GM19372 (cell line): Measurements from ENCODE around the gene RBM43.
A peak's percentile ranks its signal among the peaks of the same experiment; 100 is the strongest.
"Not testable (repeated sequence)": the region's sequence is repeated elsewhere in the genome, so short reads cannot be mapped to it uniquely, and the experiment has no call there.

Experiments
- ATAC-seq: cut with Tn5 transposase; IDR thresholded peaks from one replicate; pipeline ENCODE4 v1.9.1; 2021; ENCODE audit warnings: mild to moderate bottlenecking, low read depth, moderate library complexity; ENCODE audit not compliant: unreplicated experiment

Gene RBM43

DNA sequence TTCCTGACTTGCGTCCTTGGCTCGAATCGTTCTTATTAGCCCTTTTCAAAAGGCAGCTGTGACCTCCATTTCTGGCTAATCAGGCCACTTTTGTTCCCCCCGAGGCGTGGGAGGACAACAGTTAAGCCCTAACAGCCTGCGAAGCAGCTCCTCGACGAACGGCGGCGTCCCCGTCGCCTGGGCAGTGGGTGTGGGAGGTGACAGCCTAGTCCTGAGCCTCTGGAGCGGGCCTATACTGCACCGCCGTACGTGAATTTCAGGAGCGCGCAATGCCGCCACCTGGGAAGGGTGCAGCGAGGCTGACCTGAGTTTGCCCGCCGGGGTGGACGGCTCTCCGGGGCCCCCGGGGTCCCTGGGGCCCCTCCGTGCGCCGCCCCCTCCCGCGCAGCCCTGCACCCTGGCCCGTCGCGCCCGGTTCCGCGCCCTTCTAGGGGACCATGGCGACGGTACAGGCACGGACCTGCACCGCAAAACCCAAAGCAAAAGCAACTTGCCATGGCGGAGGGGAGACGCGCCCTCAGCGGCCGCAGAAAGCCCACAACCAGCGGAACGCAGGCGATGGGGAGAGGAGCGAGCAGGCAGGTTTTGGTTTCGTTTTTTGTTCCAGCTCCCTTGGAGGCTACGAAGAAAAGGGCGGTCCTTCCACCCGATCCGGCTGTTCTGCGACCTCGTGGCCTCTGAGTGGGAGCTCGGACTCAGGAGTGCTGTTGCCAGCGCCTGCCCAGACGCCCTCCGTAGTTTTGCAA, at the start of gene RBM43:
RBM43 (minus strand) TSS at position 633 of the 746 bp plus-strand sequence; CDS start at position 497, 136 bp downstream.
- ATAC-seq: peak; percentile 81

DNA sequence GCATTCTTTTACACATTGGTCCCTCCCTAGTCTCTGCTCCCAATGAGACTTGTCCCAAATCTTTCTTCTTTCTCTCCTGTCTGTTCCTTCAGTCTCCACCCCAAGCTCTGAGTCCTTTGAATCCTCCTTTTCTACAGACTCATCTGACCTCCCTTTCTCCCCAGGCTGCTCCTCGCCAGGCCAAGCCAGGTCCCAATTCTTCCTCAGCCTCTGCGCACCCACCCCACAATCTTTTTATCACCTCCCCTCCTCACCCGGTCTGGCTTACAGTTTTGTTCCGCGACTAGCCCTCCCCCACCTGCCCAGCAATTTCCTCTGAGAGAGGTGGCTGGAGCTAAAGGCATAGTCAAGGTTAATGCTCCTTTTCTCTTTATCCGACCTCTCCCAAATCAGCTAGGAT, 48.6 kb upstream of the RBM43 start:
- ATAC-seq: not testable (repeated sequence)

DNA sequence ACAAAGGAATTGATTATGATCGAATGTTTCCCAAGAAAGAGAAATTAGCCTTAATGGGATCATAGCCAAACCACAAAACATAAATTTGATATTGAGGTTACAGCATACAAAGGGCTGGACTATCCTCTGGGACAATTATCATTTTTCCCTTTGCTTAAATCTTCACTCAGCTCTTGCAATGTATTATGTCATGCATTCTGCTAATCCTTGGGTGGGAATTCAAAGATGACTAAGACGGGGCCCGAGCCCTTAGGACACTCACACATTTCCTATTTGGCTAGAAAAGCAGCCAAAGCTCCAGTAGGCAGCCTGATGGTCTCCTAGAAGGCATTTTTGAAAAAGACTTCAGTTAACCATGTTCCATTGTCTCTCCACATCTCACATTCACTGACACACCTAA, 45.0 kb upstream of the RBM43 start:
- no peak for ATAC-seq

DNA sequence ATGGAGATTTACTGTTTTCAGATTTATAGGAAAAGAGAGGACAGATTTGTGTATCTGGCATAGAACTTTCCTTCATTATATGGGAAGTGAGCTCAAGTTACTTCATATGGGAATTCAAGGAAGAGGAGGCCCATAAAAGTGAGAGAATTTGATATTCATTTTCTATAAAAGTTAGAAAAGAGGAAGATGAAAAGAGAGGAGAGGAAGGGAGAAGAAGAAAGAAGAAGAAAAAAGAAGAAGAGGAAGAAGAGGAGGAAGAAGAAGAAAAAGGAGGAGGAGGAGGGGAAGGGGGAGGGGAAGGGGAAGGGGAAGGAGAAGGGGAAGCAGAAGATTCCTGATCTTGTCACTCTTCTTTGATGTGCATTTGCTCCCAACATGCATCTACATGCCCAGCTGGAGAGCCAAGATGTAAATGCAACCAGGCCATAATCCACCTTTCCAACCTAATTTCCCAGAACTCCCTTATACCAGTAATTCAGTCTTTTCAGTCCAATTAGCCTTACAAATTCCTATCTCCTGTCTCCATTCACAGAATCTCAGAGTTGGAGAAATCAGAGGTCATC, 43.5 kb upstream of the RBM43 start:
- no peak for ATAC-seq

DNA sequence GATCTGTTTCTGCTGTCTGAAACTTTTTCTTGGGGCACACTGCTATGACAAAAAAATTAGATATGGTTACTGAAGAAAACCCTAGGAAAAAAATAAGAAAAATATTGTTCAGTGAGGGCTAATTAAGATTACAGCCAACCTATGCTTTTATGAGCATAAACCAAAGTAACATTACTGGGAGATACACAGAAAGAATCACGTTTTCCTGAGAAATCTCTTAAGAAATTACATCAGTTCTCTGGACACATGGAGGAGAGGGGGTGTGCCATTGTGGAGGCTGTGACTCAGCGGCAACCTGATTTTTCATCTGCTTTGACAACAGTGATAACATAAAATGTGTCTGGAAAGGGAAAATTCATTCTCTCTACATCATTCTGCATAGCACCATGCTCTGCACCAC, 41.2 kb upstream of the RBM43 start:
- ATAC-seq: no peak

DNA sequence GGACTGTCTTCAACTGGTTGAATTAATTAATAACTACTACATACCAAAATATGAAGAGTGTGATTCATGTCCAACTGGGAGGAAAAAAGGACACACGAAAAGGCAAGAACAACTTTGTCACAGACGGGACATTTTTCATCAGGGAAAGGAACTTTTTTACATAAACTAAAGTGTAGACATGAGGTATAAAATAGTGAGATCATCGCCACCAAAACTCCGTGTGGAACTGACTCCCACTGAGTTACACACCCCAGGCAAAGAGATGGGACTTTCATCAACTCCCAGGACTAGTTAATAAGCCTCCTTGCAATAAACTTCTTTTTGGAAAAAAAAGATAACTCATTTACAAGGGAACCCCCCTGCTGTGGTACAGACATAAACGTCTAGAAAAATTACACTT, 40.7 kb upstream of the RBM43 start:
- no peak for ATAC-seq

DNA sequence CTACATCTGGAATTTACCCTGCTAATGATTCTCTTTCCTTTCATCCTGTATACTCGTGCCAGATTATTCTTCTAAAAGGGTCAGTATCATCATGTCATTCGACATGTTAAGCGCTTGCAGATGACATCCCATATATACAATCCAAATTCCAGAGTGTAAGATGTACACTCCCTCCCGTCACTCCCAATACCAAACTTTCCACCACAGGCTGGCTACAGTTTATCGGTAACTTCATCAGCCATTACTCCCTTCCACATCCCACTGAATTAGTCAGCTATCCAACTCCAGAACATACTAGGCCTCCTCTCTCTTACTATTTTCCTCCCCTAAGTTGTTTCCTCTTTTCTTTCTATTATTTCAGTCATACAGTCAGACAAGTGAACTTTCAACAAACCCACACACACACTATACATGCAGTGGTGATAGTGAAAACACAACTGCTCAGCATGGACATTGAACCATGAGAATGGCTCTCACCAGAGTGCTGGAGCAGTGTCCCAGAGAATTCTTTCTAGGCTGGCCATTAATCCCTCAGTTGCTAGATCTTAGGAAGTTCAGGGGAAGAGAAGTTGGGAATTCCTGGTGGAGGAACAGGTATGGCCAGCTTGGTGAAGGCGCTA, 38.4 kb upstream of the RBM43 start:
- ATAC-seq: no peak

DNA sequence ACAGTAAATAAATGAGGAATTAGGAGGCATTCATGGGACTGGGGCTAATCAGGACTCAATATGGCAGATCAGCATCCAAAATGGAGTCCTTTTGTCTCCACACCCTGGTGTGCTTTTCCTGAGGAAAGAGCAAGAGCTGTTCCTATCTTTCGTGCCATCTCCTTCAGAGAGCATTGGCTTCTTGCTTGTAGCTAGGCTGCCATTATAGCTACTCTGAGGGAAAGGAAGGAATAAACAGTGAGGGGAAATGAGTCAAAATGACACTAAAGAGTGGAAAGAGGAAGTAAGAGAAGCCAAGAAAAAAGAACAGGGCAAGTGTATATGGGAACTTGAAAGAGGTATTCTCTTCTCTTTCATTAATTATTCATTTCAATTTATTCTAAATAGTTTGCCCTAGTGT, 36.2 kb upstream of the RBM43 start:
- peak; percentile 90 for ATAC-seq

DNA sequence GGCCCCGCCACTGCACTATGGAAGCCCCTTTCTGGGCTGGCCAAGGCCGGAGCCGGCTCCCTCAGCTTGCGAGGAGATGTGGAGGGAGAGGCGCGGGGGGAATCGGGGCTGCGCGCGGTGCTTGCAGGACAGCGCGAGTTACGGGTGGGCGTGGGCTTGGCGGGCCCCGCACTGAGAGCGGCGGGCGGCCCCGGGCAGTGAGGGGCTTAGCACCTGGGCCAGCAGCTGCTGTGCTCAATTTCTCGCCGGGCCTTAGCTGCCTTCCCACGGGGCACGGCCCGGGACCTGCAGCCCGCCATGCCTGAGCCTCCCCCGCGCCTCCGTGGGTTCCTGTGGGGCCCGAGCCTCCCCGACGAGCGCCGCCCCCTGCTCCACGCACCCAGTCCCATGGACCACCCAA, 34.3 kb upstream of the RBM43 start:
- not testable (repeated sequence) for ATAC-seq

DNA sequence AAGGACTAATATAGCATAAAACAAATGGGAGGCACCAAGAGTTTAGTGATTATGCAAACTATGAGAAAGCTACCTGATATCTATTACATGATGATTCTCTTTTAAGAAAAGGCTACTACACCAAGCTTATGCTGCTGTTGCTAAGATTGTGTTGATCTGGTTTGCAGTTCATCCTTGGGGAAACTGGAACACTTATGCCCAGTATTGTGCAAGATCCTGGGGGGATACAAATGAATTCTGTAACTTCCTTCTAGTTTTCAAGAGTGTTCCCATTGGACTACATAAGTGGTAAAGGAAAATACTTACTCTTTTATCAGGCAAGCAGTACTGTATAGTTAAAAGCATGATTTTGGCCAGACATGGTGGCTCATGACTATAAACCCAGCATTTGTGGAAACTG, 30.9 kb upstream of the RBM43 start:
- no peak for ATAC-seq

DNA sequence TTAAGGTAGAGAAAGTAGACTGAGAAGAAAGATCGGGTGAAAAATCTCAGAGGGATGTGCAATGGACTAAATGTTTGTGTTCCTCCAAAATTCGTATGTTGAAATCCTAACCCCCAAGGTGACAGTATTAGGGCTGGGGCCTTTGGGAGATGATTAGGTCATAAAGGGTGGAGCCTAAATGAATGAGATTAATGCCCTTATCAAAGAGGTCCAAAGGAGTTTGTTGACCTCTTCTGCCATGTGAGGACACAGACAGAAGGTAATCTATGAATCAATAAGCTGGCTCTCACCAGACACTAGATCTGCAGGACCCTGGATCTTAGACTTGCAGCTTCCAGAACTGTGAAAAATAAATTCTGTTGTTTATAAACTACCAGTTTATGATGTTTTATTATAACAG, 30.5 kb upstream of the RBM43 start:
- ATAC-seq: no peak

DNA sequence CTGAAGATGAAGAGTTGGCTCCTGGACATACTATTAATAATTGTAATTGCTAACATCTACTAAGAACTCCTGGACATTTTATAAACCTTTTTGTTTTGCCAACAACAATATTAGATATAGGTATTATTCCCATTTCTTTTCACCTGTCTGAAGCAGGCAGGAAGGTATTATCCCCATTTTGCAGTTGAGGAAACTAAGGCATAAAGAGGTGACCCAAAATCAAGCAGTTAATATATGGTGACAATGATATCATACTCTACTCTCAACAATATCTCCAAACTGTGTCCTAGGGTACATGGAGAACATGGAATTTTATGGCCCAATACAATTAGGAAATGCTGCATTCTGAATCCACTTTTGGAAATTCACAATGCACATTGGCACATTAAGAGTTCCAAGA, 29.6 kb upstream of the RBM43 start:
- no peak for ATAC-seq

DNA sequence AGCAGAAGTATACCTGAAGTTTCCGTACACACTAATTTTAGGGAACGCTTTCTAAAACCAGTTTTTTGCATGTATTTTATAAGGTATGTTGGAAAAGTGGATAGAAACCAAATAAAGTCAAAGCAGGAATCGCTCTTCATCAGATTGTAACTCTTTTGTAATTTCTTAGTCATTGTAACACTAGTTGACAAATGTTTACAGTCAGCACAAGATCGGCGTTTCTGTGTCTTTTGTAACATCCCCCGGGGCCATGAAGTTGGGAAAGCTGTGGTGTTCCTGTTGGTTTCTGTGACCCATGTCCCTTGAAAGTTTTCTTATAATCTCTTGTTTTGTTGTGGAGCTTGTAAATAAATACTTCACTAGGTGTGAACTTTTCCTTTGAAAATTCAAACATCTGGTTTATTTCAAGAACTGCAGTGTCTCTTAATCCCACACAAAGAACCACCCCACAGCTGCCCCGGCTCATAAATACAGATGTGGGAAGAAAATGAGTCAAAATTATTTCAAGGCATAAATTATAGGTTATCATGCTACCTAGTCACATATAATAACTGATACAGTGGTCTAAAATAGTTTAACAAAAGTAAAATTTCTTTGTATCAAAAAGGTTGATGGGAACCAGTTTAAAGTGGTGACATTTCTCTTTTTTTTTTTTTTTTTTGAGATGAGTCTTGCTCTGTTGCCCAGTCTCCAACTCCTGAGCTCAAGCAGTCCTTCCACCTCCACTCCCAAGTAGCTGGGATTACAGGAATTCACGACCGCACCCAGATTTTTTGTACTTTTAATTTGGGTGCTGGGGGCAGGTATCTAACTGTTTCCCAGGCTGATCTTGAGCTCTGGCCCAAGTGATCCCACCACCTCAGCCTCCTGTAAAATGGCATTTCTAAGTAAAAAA, 28.6 kb upstream of the RBM43 start:
- ATAC-seq: peak; percentile 16

DNA sequence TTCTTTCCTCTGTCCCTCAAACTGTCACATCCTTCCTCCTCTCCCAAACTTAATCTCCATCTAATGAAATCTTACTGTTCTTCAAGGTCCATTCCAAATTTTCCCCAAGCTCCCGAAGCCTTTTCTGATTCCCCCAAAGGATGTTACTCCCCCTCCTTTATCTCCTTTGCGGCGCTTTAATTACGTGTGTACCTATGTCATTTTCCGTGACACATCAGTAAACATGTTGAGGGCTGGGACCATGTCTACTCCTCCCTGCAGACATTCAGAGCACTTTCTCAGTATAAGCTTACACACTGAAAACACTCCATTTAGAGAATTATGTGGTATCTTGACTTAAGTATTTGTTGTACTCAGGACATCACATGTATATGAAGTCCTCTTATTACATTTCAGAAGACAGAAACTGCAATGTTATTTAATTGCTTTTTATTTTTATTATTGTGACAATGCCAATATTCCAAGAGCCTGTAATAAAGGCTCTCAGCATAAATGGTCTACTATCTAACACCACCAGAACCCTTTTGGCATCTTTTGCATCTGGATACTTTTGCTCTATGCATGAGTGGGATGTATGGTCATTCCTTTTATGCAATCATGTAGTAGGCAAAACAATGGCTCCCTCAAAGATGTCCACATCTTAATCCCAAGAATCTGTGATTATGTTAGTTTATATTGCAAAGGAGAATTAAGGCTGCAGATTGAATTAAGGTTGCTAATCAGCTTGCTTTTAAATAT, 26.0 kb upstream of the RBM43 start:
- ATAC-seq: peak; percentile 1

DNA sequence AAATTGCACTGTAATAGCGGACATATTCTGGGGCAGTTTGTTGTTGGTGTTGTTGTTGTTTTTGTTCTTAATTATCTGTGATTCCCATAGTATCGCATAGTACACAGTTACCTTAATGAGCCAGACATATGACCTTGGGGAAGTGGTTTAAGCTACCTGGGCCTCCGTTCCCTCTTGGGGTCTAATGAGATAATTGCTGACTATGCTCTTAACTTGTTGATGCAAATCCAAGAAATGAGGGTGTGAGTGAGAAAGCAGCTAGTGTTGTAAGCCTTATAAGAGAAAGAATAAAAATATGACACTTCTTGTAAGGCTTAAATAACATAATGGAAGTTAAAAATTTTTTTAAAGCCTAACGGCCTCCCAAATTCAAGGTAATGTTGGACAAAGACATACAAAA, 20.7 kb upstream of the RBM43 start:
- no peak for ATAC-seq

DNA sequence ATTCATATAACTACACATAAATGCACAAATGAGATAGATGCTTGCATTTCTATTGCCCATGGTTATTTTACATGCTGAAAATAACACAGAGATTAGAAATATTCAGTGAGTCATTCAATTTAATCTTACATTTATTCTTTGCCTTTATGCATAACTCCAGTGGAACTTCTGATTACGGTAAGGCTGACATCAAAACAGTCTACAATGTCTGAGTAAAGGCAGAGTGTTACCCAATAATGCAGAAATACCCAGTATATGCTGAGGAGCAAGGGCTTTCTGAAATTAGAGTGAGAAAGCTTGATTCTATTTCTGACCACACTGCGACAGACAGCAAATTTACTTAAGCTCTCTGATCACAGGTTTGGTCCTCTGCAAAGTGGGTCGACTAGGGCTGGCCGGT, 18.6 kb upstream of the RBM43 start:
- ATAC-seq: no peak

DNA sequence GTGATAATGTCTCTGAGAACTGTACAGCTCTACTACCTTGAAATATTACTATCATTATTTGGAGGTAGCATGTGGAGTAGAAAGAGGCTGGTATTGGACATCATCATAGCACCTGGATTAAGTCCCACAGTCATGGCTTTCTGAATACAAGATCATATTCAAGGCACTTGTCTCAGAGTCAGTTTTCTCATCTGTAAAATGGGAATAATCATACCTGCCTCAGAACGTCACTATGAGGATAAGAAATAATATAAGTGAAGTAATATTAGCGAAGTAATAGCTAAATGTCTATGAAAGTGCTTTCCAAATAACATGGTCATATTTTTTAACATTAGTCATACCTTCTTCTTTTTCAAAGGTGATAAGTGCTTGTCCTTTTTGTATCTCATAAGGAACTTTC, 16.8 kb upstream of the RBM43 start:
- no peak for ATAC-seq

DNA sequence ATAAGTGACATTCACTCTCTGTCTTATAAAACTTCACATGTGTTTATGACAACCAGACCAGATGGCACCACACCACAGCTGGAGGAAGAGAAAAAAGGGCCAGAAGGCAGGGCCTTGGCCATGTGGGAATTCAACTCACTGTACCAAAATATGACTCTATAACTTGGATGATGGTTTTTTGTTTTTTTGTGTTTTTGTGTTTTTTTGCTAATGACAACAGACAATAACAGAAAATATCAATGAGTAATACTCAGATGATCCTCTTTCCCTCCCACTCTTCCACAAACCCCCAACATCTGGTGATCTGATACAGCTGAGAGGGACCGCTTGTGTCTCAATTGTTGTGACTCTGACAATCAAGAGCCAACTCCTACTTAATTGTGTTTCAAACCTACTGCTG, 15.4 kb upstream of the RBM43 start:
- no peak for ATAC-seq

DNA sequence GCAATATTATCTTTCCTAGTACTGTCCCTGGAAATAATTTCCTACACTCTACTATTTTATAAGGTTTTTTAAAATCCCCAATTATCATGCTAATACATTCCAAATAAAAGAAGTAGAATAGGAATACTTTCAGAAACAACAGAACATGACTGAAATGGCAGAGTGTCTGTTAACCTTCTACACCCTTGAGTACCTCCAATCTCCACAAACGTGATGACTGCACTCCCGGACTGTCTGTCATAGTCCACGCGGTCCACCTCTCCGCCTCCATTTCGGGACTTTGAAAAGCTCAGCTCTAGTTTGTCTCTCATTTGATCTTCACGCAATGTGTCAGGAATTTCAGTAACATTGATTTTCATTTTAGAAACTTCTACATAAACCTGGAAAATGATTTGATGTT, 13.6 kb upstream of the RBM43 start:
- no peak for ATAC-seq

DNA sequence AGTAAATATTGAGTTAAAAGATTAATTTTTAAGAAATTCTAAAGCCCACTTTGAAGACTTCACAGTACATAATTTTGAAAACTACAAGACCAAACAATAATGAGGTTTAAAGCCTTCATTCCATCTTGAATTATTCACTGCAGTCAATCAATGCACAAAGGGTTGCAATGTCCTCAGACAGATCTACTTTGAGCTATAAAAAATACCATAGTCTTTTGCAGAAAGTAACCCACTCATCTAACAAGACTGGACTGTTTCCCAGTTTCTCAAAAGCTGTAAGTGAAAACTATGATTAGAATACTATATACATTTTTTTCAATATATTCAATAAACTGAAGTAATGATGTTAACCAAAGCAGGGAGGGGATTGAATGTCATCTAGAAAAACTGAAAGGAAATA, 10.2 kb upstream of the RBM43 start:
- no peak for ATAC-seq
